Esophagus muscularis mucosa (tissue), 4 donors: ENCODE results near the gene NUBPL.

Experiments
- EP300 ChIP-seq: sonication (generic); formaldehyde crosslinking; IDR thresholded peaks from one replicate; pipeline ENCODE4 v1.6.1; 2017; ENCODE audit warnings: antibody characterized with exemption
- POLR2A ChIP-seq: fragments of 450-650 bp; IDR thresholded peaks from one replicate; pipeline ENCODE4 v1.6.1; 2017; ENCODE audit warnings: antibody characterized with exemption, moderate library complexity, mild to moderate bottlenecking, low read depth
- POLR2AphosphoS5 ChIP-seq, 2 donors: sonication (generic); formaldehyde crosslinking; IDR thresholded peaks; one replicate each; pipeline ENCODE4 v1.6.1; 2017; ENCODE audit warnings: antibody characterized with exemption in 2 of 2
- TF ChIP-seq, protein P1 (sequence below), 3 experiments: fragments of 200-600 bp in 2 of 3; fragments of 450-650 bp in 1 of 3; sonication (generic) in 2 of 3; IDR thresholded peaks; one replicate each; pipeline ENCODE4 v1.5.1; 2017 to 2019; ENCODE audit warnings: antibody characterized with exemption in 3 of 3, mild to moderate bottlenecking in 2 of 3, moderate library complexity in 1 of 3

DNA sequence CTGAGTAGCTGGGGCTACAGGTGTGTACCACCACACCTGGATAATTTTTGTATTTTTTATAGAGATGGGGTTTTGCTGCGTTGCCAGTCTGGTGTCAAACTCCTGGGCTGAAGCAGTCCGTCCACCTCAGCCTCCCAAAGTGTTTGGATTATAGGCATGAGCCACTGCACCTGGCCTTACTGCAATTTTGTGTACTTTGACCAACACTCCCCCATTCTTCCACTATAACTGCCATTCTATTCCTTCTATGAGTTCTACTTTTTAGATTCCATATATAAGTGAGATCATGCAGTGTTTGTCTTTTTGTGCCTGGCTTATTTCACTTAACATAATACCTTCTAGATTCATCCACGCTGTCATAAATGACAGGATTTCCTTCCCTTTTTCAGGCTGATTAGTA lies 199.1 kb downstream of the NUBPL start:
- TF ChIP-seq, protein P1, sequence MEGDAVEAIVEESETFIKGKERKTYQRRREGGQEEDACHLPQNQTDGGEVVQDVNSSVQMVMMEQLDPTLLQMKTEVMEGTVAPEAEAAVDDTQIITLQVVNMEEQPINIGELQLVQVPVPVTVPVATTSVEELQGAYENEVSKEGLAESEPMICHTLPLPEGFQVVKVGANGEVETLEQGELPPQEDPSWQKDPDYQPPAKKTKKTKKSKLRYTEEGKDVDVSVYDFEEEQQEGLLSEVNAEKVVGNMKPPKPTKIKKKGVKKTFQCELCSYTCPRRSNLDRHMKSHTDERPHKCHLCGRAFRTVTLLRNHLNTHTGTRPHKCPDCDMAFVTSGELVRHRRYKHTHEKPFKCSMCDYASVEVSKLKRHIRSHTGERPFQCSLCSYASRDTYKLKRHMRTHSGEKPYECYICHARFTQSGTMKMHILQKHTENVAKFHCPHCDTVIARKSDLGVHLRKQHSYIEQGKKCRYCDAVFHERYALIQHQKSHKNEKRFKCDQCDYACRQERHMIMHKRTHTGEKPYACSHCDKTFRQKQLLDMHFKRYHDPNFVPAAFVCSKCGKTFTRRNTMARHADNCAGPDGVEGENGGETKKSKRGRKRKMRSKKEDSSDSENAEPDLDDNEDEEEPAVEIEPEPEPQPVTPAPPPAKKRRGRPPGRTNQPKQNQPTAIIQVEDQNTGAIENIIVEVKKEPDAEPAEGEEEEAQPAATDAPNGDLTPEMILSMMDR (IDR thresholded peaks at IDR 0.05), result no peak
- TF ChIP-seq POLR2A (no peak), POLR2AphosphoS5 (IDR thresholded peaks at IDR 0.05) (no peak), EP300 (no peak)
